ENCODE data around the gene PLLP.
"Not testable (repeated sequence)": the region's sequence is repeated elsewhere in the genome, so short reads cannot be mapped to it uniquely, and the experiment has no call there.

The PLLP gene

GRCh38 chr16:57301126-57301817, 16.8 kb upstream of the PLLP start:
- no peak for DNase-seq

- peak; percentile 100 for DNase-seq
Observed at GRCh38 chr16:57300387-57301125, 16.1 kb upstream of the PLLP start.

- DNase-seq, result peak; percentile 90 to 91
Observed at GRCh38 chr16:57299719-57300386, 15.4 kb upstream of the PLLP start.

GRCh38 chr16:57299009-57299718, 14.7 kb upstream of the PLLP start:
- no peak for DNase-seq

GRCh38 chr16:57297856-57298255, 13.4 kb upstream of the PLLP start:
- peak; percentile 44 to 50 for DNase-seq

GRCh38 chr16:57289391-57290257, 5.2 kb upstream of the PLLP start:
- DNase-seq, result no peak

GRCh38 chr16:57285379-57285778, 907 bp upstream of the PLLP start:
- DNase-seq, result no peak

GRCh38 chr16:57284952-57285363, 486 bp upstream of the PLLP start:
- peak in 1 of 2 experiments; percentile 48 for DNase-seq

GRCh38 chr16:57283959-57284208, 588 bp downstream of the PLLP start:
- DNase-seq, result no peak

GRCh38 chr16:57283214-57283958, 1.1 kb downstream of the PLLP start:
- no peak for DNase-seq

GRCh38 chr16:57282510-57283213, 1.8 kb downstream of the PLLP start:
- DNase-seq, result no peak

GRCh38 chr16:57281791-57282190, 2.7 kb downstream of the PLLP start:
- no peak for DNase-seq

- no peak for DNase-seq
Observed at GRCh38 chr16:57279780-57280638, 4.5 kb downstream of the PLLP start.

- no peak for DNase-seq
Observed at GRCh38 chr16:57278494-57278893, 6.0 kb downstream of the PLLP start.

GRCh38 chr16:57277586-57277985, 6.9 kb downstream of the PLLP start:
- peak; percentile 52 to 59 for DNase-seq

- no peak for DNase-seq
Observed at GRCh38 chr16:57276596-57276995, 7.9 kb downstream of the PLLP start.

GRCh38 chr16:57275946-57276345, 8.5 kb downstream of the PLLP start:
- not testable (repeated sequence) for DNase-seq

- DNase-seq, result no peak
Observed at GRCh38 chr16:57273826-57274225, 10.6 kb downstream of the PLLP start.

- DNase-seq, result no peak
Observed at GRCh38 chr16:57273359-57273758, 11.1 kb downstream of the PLLP start.

GRCh38 chr16:57271867-57272495, 12.5 kb downstream of the PLLP start:
- DNase-seq, result no peak
